CD4-positive, alpha-beta T cell treated with Interferon alpha-2 for 1 hour (primary cell): ENCODE measurements around the gene RARRES1.

Source experiments
- DNase-seq, 2 donors: peaks; one replicate each; pipeline ENCODE4 v3.0.0-alpha.2; 2020 to 2022

The RARRES1 gene, protein sequence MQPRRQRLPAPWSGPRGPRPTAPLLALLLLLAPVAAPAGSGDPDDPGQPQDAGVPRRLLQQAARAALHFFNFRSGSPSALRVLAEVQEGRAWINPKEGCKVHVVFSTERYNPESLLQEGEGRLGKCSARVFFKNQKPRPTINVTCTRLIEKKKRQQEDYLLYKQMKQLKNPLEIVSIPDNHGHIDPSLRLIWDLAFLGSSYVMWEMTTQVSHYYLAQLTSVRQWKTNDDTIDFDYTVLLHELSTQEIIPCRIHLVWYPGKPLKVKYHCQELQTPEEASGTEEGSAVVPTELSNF

DNA sequence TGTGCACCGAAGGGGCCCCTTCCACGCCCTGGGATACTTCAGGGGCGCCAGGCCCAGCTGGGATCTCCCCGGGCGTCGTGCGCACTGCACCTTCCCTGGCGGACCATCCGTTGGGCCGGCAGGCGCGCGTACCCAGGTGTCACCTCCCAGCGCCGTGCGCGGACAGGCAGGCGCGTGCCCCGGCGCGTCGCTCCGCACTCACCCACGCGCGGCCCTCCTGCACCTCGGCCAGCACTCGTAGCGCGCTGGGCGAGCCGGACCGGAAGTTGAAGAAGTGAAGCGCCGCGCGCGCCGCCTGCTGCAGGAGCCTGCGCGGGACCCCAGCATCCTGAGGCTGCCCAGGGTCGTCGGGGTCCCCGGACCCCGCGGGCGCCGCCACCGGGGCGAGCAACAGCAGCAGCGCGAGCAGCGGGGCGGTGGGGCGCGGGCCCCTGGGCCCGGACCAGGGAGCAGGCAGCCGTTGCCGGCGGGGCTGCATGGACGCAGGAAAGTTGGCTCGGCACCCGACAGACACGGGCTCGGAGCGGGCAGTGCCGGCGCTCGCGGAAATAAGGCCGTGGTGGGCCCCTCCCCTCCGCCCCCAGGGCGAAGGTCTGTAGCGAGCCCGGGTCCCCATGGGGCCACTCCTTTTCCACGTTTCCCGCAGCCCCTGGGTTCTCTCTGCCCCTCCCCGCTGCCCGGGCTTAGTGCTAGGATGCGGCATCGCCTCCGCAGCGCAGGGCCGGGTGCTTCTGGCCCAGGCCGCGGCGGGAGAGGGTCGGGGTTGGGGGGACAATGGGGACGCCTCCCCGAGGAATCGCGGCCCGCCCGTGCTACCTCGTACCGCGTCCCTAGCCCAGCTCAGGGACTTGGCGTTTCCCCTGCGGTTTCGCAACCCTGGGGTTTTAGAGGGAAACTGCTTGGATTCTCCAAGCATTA lies at the start of gene RARRES1:
Gene RARRES1, minus strand, starts transcription at position 520 of the 918 bp plus-strand sequence. Its CDS starts 42 bp downstream, at position 478.
- peak in 1 of 2 donors; percentile 25 for DNase-seq

- DNase-seq, result no peak
Measured at GRCh38 chr3:158781849-158782248, 49.6 kb upstream of the RARRES1 start.

DNA sequence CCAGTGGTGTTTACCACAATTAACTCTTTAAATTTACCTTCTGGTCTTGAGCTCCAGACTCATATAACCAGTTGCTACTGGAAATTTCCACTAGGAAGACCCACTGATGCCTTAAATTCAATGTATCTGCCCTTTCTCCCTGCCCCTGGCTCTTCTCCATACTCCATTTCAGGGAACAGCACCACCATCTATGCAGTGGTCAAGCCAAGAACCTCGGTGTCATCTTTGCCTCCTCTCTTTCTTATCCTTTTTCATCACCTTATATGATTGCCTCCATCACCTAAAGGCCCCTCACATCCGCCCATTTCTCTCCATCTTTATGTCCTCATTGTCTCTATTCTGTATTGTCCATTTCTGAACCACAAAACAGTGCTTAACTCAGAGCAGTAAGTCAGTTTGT lies 48.9 kb upstream of the RARRES1 start:
- no peak for DNase-seq

DNA sequence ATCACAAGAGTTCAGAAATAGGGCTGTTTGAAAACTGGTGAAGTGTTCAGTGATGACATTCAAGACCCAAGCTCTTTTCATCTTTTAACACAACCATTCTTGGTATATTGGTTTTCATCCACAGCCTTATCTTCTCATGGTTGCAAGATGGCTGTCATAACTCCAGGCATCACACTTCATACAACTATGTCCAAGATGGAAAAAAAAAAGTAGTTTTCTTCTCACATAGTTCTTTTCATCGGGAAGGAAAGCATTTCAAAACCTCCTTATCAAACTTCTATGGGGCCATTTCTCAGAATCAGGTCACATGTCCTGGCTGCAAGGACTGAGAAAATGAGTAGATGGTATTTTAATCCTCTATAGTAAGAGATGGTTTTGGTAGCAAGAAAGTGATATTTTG lies 48.5 kb upstream of the RARRES1 start:
- DNase-seq, result no peak

DNA sequence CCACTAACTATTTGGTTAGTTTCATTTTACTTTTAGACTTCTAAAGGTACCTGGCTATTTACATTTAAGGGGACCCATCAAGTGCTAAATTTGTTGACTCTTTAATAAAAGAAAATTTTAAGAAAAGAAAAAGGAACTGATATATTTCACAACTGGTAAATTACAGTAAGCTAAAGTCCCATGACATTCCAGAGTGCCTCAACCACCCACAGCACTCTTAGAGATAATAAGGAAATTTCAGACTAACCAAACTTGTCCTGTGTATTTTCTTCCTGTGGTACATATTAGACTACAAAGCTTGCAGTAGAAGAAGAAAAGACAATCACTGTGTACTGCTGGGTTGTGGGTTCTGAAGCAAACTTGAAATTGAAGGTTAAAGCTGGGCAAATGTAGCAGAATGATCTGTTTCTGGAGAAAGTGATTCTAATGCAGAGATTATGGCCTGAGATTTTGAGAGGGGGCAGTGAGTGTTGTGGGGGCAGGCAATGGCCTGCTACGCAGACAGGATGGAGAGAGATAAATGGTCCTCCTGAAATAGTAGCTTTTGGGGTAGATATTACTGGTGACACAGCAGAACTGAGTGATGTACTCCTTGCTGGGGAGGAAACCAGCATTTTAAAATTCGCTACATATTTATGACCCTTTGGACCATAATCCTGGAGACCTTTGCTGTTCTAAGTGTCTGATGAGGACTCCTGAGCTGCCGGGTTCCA lies 45.1 kb upstream of the RARRES1 start:
- no peak for DNase-seq

GRCh38 chr3:158776531-158776930 lies 44.3 kb upstream of the RARRES1 start:
- no peak for DNase-seq

DNA sequence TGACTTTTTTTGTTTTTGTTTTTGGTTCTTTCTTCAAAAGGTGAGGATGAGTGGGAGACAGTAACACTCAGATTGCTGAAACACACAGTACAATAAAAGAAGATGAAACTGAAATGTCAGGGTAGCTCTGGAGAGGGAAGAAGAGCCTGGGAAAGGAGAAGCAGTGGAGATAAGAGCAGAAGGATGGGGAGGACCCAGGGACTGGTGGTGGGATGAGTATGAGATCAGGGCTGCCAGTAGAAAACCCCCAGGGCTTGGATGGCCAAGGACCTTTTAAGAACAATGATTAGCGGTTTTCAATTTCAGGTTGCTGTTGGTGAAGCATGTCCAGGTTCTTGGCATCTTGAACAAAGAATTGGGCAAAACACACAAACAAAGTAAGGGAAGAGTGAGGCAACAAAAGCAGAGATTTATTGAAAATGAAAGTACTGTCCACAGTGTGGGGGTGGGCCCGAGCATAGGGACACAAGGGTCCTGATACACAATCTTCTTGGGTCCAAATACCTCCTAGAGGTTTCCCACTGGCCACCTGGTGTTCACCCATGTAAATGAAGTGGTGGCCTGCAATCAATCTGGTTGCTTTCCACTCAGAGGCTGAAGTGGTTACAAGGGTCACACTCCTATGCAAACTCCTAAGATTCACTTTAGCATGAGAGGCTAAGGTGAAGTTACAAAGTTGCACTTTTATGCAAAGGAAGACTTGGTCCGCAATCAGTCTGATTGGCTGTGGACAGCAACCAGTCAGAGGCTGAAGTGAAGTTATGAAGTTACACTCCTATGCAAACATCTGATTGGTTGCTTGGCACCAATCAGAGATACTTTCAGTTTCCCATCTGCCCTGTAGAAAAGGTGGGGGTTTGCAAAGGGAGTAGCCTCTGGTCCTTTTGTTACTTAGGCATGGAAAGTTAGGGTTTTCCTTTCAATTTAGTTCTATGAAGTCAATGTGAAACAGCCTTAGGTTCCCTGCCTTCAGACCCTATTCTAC lies 43.5 kb upstream of the RARRES1 start:
- DNase-seq, result no peak

- DNase-seq, result no peak
Measured at GRCh38 chr3:158774965-158775364, 42.7 kb upstream of the RARRES1 start.

- DNase-seq, result no peak
Measured at GRCh38 chr3:158773845-158774830, 41.9 kb upstream of the RARRES1 start.

GRCh38 chr3:158773166-158773565 lies 40.9 kb upstream of the RARRES1 start:
- DNase-seq, result no peak

- no peak for DNase-seq
Measured at GRCh38 chr3:158771982-158772381, 39.7 kb upstream of the RARRES1 start.

- no peak for DNase-seq
Measured at GRCh38 chr3:158771577-158771976, 39.3 kb upstream of the RARRES1 start.

GRCh38 chr3:158770741-158771350 lies 38.6 kb upstream of the RARRES1 start:
- no peak for DNase-seq

DNA sequence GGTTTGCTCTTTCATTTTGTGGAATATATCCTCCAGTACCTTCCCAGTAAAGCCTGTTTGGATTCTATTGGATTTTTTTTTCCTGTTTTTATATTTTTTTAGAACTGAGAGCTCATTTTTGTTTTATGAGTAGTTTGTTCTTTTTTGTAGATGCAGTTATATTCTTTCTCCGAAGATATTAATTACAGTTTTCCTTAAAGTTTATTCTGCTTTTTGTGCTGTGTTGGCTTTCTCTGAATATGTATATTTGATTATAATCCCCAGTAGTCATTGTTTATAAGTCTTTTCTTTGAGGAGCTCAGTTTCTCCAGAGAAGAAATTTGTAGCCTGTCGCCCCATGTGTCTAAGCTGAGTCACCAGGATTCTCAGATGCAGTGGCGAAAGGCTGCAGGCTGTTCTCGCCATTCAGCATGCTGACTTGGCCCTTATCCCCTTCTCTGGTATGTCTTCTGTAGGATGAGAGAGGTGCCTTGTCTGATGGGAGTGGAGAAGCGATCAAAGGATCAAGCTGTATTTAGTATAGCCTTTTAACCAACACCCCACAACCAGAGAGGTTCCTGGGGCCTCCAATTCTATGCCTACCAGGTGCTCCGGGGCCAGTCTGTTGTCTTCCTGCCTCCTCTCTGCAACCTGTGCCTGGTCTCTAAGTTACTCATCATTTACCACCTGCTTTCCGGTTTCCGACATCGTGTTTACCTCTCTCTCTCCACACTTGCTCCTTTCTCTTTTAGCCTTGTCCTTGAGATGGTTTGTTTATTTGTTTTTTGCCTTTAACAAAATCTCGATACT lies 37.9 kb upstream of the RARRES1 start:
- no peak for DNase-seq

- no peak for DNase-seq
Measured at GRCh38 chr3:158769549-158769948, 37.3 kb upstream of the RARRES1 start.

GRCh38 chr3:158768881-158769543 lies 36.8 kb upstream of the RARRES1 start:
- no peak for DNase-seq

DNA sequence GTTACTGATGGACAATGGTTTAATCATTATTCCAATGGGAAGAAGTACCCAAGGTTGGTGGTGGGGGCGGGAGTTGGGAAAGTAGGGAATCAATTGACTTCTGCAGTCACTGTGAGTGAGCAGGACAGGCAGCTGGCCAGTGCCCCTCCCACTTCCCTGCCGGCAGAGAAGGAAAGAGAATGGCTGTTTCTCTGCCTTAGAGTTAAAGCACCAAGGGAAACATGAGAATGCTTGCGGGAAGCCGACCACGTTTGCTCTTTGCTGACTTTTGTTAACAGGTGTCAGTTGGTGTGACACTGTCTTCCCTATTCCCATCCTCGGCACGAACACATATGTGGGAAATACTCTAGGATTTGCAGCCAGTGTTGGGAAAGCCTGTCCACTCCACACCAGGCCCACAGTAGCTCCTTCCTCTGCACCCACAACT lies 36.1 kb upstream of the RARRES1 start:
- DNase-seq, result no peak

- DNase-seq, result no peak
Measured at GRCh38 chr3:158766364-158766763, 34.1 kb upstream of the RARRES1 start.
